ENCODE results near the gene HCK.
A peak's percentile ranks its signal among the peaks of the same experiment; 100 is the strongest.
"Not testable (repeated sequence)": the region's sequence is repeated elsewhere in the genome, so short reads cannot be mapped to it uniquely, and the experiment has no call there.

The HCK gene

DNA sequence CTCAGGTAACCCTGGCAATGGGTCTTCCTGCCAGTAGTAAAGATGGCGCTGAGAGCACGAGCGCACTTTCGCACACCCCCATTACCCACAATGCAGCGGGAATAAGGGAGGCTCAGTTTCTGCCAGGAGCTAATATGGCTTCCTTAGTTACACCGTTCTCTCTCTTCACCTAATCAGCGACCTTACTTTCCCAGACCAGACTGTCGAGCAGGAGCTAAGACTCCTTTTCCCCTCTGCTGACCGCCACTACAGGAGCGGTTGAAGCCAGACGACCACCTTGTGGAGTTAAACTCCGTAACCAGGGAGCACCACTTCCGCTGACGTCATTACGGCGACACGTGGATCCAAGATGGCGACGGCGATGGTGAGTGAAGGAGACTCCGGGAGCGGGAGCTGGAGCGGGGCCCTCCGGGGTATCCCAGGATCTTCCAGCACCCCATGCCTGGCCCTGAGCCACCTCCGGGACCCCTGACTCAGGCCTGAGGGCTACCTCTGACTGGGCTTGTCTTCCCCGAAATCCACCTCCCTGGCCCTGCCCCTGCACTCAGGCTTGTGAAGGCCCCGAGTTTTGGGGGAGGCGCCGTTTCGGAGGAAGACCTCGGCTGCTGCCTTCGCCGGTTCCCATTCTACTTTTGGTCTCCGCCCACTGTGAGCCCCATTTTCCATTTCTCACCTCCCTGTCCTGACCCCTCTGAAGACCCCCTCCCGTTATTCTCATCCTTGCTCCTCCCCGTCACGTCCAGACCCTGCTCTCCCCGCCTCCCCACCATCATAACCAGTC, 57.5 kb downstream of the HCK start, which contains the start of gene TM9SF4:
Gene TM9SF4, plus strand, starts transcription at position 323 of the 781 bp plus-strand sequence. Its CDS starts 27 bp downstream, at position 350.
- DNase-seq, result peak; percentile 96

GRCh38 chr20:32110173-32110704, 58.2 kb downstream of the HCK start:
- no peak for DNase-seq

- DNase-seq, result no peak
Measured at GRCh38 chr20:32110727-32111126, 58.7 kb downstream of the HCK start.

DNA sequence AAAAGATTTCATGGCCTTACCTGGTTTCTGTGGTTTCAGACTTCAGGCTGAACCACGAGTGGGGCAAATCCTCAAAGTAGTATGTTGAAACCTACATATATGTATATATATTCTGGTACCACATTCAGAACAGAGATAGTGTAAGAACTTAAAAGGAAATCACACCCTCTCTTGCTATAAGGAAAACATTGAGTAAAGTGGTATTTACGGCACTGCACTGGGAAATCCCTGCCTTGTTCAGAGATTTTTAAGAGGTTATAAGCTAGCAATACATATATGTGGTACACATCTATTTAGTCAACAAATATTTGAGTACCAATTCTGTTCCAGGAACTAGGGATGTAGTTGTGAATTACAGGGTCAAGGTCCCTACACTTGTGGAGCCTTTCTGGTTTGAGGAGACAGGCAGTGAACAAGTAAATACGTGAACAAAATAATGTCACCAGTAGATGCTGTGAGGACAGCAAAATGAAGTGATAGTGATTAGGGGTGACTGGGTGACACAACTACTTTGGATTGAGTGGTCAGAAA, 59.2 kb downstream of the HCK start:
- DNase-seq, result no peak

DNA sequence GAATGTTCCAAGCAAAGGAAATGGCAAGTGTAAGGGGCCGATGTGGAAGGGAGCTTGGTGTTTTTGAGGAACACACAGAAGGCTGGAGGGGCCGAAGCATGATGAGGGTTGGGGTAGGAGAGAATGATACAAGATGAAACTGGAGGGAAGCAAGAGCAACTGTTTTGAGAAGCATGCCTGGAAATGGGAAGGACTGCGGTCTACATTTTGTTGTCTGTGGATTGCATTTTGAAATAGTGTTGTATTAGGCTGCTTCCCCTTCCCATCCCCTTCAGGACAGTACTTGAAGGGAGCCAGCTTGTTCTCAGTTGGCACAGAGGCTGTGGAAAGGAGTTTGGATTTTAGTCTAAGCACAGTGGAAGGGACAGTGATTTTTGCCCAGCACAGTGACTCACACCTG, 59.7 kb downstream of the HCK start:
- DNase-seq, result no peak

- no peak for DNase-seq
Measured at GRCh38 chr20:32112841-32113240, 60.8 kb downstream of the HCK start.

GRCh38 chr20:32113591-32114260, 61.7 kb downstream of the HCK start:
- no peak for DNase-seq

DNA sequence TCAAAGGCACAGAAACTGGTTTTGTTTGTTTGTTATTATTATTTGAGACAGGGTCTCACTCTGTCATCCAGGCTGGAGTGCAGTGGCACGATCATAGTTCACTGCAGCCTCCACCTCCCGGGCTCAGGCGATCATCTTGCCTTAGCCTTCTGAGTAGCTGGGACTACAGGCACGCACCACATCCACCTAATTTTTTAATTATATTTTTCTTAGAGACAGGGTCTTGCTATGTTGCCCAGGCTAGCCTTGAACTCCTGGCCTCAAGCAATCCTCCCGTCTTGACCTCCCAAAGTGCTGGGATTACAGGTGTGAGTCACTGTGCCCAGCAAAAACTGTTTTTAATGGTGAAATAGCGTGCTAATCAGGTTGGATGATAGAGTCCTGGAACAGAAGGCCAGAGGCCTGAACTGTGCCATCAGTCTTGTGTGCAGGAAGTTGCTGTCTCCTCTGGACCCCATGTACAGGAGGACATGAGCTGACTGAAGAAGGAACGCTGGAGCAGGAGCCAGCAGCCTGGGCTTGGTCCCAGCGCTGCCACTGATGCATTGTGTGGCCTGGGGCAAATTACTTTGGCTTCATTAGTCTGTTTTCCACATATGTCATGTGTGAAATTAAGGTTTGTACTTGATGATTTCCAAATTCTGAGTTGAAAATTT, 62.4 kb downstream of the HCK start:
- no peak for DNase-seq

GRCh38 chr20:32115211-32115767, 63.2 kb downstream of the HCK start:
- no peak for DNase-seq

- DNase-seq, result peak; percentile 42
Measured at GRCh38 chr20:32116079-32116521, 64.1 kb downstream of the HCK start.

GRCh38 chr20:32116796-32117195, 64.8 kb downstream of the HCK start:
- DNase-seq, result not testable (repeated sequence)

DNA sequence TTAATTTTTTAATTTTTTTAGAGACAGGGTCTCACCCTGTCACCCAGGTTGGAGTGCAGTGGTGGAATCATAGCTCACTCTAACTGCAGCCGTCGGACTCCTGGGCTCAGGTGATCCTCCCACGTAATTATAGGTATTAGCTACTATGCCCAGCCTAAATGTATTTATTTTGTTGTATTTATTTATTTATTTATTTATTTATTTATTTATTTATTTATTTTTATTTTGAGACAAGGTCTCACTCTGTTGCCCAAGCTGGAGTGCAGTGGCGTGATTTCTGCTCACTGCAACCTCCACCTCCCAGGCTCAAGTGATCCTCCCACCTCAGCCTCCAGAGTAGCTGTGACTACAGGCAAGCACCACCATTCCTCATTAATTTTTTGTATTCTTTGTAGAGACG, 66.4 kb downstream of the HCK start:
- not testable (repeated sequence) for DNase-seq

- DNase-seq, result no peak
Measured at GRCh38 chr20:32119734-32120133, 67.7 kb downstream of the HCK start.

DNA sequence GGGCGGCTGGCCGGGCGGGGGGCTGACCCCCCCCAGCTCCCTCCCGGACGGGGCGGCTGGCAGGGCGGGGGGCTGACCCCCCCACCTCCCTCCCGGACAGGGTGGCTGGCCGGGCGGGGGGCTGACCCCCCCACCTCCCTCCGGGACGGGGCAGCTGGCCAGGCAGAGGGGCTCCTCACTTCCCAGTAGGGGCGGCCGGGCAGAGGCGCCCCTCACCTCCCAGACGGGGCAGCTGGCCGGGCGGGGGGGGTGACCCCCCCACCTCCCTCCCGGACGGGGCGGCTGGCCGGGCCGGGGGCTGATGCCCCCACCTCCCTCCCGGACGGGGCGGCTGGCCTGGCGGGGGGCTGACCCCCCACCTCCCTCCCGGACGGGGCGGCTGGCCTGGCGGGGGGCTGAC, 69.9 kb downstream of the HCK start:
- DNase-seq, result not testable (repeated sequence)

- no peak for DNase-seq
Measured at GRCh38 chr20:32123088-32123487, 71.0 kb downstream of the HCK start.

- DNase-seq, result no peak
Measured at GRCh38 chr20:32124916-32125454, 72.9 kb downstream of the HCK start.

- no peak for DNase-seq
Measured at GRCh38 chr20:32125506-32125905, 73.5 kb downstream of the HCK start.

DNA sequence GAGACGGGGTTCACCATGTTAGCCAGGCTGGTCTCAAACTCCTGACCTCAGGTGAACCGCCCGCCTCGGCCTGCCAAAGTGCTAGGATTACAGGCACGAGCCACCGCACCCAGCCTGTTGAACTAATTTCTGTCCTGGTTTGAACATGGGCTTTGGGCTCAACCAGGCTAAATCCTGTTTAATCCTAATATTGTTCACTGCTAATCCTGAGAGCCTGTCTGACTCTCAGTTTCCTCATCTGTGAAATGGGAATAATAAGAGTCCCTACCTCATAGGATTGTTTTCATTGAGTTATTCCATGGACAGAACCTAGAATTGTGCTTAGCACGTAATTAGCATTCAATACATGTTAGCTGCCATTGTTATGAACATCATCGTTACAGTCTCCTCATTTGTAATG, 74.9 kb downstream of the HCK start:
- DNase-seq, result no peak

- no peak for DNase-seq
Measured at GRCh38 chr20:32127347-32127746, 75.3 kb downstream of the HCK start.

- DNase-seq, result no peak
Measured at GRCh38 chr20:32128167-32128566, 76.1 kb downstream of the HCK start.

- no peak for DNase-seq
Measured at GRCh38 chr20:32129863-32130262, 77.8 kb downstream of the HCK start.

- DNase-seq, result no peak
Measured at GRCh38 chr20:32130352-32130751, 78.3 kb downstream of the HCK start.

All from fibroblast of skin of scalp (primary cell).